Measurements from ENCODE around the gene TERT. TPM values are rescaled to one million over a fixed set of nuclear protein-coding genes. Genes with fewer than 3 reads are reported as not detected.
A peak's percentile ranks its signal among the peaks of the same experiment; 100 is the strongest.
"Not testable (repeated sequence)": the region's sequence is repeated elsewhere in the genome, so short reads cannot be mapped to it uniquely, and the experiment has no call there.

Gene TERT
- total RNA-seq, 3 donors from 2014 or later = 9.5 to 16.7 (median 10.5) TPM

GRCh38 chr5:1298723-1299510 is 4.0 kb upstream of the TERT start:
- H3K36me3 Mint-ChIP-seq (ENCODE audit: insufficient read depth) = no peaks in the 10 kb centered on the region
- ATAC-seq (no peak), DNase-seq (no peak)
- H3K9me3 Mint-ChIP-seq = no peaks in the 10 kb centered on the region
- H3K27me3 Mint-ChIP-seq (ENCODE audit: low read depth) = no peaks in the 10 kb centered on the region
- H3K4me1 Mint-ChIP-seq (ENCODE audit: low read depth) = peaks cover 5% of the 10 kb centered on the region
- H3K4me3 Mint-ChIP-seq = no peak overlapping the region

- ATAC-seq (no peak), DNase-seq (no peak)
- no peaks in the 10 kb centered on the region for H3K36me3 Mint-ChIP-seq (ENCODE audit: insufficient read depth)
- peaks cover 2% of the 10 kb centered on the region for H3K27me3 Mint-ChIP-seq (ENCODE audit: low read depth)
- H3K4me3 Mint-ChIP-seq = no peak overlapping the region
- H3K4me1 Mint-ChIP-seq (ENCODE audit: low read depth) = peaks cover 9% of the 10 kb centered on the region
- H3K9me3 Mint-ChIP-seq = no peaks in the 10 kb centered on the region
Observed at GRCh38 chr5:1298067-1298551, 3.2 kb upstream of the TERT start.

GRCh38 chr5:1297243-1297642 is 2.4 kb upstream of the TERT start:
- H3K4me1 Mint-ChIP-seq (ENCODE audit: low read depth) = peaks cover 9% of the 10 kb centered on the region

GRCh38 chr5:1295650-1296037 is 776 bp upstream of the TERT start:
- no peak for ATAC-seq
- DNase-seq = no peak
- no peaks in the 10 kb centered on the region for H3K9me3 Mint-ChIP-seq
- H3K4me1 Mint-ChIP-seq (ENCODE audit: low read depth) = peaks cover 9% of the 10 kb centered on the region
- peak overlapping the region; percentile 67 for H3K4me3 Mint-ChIP-seq
- peaks cover 2% of the 10 kb centered on the region for H3K27me3 Mint-ChIP-seq (ENCODE audit: low read depth)
- no peaks in the 10 kb centered on the region for H3K36me3 Mint-ChIP-seq (ENCODE audit: insufficient read depth)

More at GRCh38 chr5:1297243-1297642, 2.4 kb upstream of the TERT start:
- peaks cover 2% of the 10 kb centered on the region for H3K27me3 Mint-ChIP-seq (ENCODE audit: low read depth)
- no peak for DNase-seq
- ATAC-seq = no peak
- H3K9me3 Mint-ChIP-seq = no peaks in the 10 kb centered on the region
- H3K36me3 Mint-ChIP-seq (ENCODE audit: insufficient read depth) = no peaks in the 10 kb centered on the region
- H3K4me3 Mint-ChIP-seq = no peak overlapping the region

GRCh38 chr5:1294206-1294834 is 548 bp downstream of the TERT start:
- DNase-seq = no peak
- H3K36me3 Mint-ChIP-seq (ENCODE audit: insufficient read depth) = no peaks in the 10 kb centered on the region
- no peaks in the 10 kb centered on the region for H3K9me3 Mint-ChIP-seq

GRCh38 chr5:1293416-1294205 is 1.3 kb downstream of the TERT start:
- no peak for ATAC-seq

More at GRCh38 chr5:1294206-1294834, 548 bp downstream of the TERT start:
- ATAC-seq = peak; percentile 25 to 39
- peaks cover 2% of the 10 kb centered on the region for H3K27me3 Mint-ChIP-seq (ENCODE audit: low read depth)
- H3K4me1 Mint-ChIP-seq (ENCODE audit: low read depth) = peaks cover 9% of the 10 kb centered on the region
- H3K4me3 Mint-ChIP-seq = peak overlapping the region; percentile 26

GRCh38 chr5:1292846-1293415 is 1.9 kb downstream of the TERT start:
- H3K4me3 Mint-ChIP-seq = no peak overlapping the region
- no peaks in the 10 kb centered on the region for H3K36me3 Mint-ChIP-seq (ENCODE audit: insufficient read depth)
- H3K27me3 Mint-ChIP-seq (ENCODE audit: low read depth) = peaks cover 7% of the 10 kb centered on the region
- peaks cover 9% of the 10 kb centered on the region for H3K4me1 Mint-ChIP-seq (ENCODE audit: low read depth)
- DNase-seq = no peak
- no peak for ATAC-seq
- H3K9me3 Mint-ChIP-seq = peaks cover 3% of the 10 kb centered on the region

More at GRCh38 chr5:1293416-1294205, 1.3 kb downstream of the TERT start:
- Mint-ChIP-seq H3K9me3 (no peaks in the 10 kb centered on the region), H3K4me1 (ENCODE audit: low read depth) (peaks cover 9% of the 10 kb centered on the region), H3K36me3 (ENCODE audit: insufficient read depth) (no peaks in the 10 kb centered on the region), H3K27me3 (ENCODE audit: low read depth) (peaks cover 3% of the 10 kb centered on the region), H3K4me3 (peak overlapping the region; percentile 24)
- no peak for DNase-seq

- ATAC-seq (no peak), DNase-seq (no peak)
- H3K4me1 Mint-ChIP-seq (ENCODE audit: low read depth) = peaks cover 9% of the 10 kb centered on the region
- H3K36me3 Mint-ChIP-seq (ENCODE audit: insufficient read depth) = no peaks in the 10 kb centered on the region
- H3K9me3 Mint-ChIP-seq = peaks cover 3% of the 10 kb centered on the region
- H3K4me3 Mint-ChIP-seq = no peak overlapping the region
- H3K27me3 Mint-ChIP-seq (ENCODE audit: low read depth) = peaks cover 7% of the 10 kb centered on the region
Observed at GRCh38 chr5:1292139-1292538, 2.7 kb downstream of the TERT start.

GRCh38 chr5:1291611-1292080 is 3.2 kb downstream of the TERT start:
- no peak for ATAC-seq
- Mint-ChIP-seq H3K36me3 (ENCODE audit: insufficient read depth) (no peaks in the 10 kb centered on the region), H3K4me1 (ENCODE audit: low read depth) (peaks cover 9% of the 10 kb centered on the region), H3K4me3 (no peak overlapping the region), H3K9me3 (peaks cover 3% of the 10 kb centered on the region), H3K27me3 (ENCODE audit: low read depth) (peaks cover 7% of the 10 kb centered on the region)
- DNase-seq = no peak

- not testable (repeated sequence) for H3K4me1 Mint-ChIP-seq (ENCODE audit: low read depth); ATAC-seq; H3K27me3 Mint-ChIP-seq (ENCODE audit: low read depth); H3K9me3 Mint-ChIP-seq; DNase-seq; H3K4me3 Mint-ChIP-seq; H3K36me3 Mint-ChIP-seq (ENCODE audit: insufficient read depth)
Observed at GRCh38 chr5:1290956-1291355, 3.9 kb downstream of the TERT start.

GRCh38 chr5:1289559-1289958 is 5.3 kb downstream of the TERT start:
- ATAC-seq; H3K9me3 Mint-ChIP-seq; H3K4me3 Mint-ChIP-seq; H3K36me3 Mint-ChIP-seq (ENCODE audit: insufficient read depth); H3K4me1 Mint-ChIP-seq (ENCODE audit: low read depth); DNase-seq; H3K27me3 Mint-ChIP-seq (ENCODE audit: low read depth): not testable (repeated sequence)

GRCh38 chr5:1288439-1289335 is 6.2 kb downstream of the TERT start:
- H3K9me3 Mint-ChIP-seq = peaks cover 3% of the 10 kb centered on the region
- H3K36me3 Mint-ChIP-seq (ENCODE audit: insufficient read depth) = no peaks in the 10 kb centered on the region

GRCh38 chr5:1285883-1286291 is 9.0 kb downstream of the TERT start:
- no peak overlapping the region for H3K4me3 Mint-ChIP-seq
- no peak for ATAC-seq
- peaks cover 3% of the 10 kb centered on the region for H3K9me3 Mint-ChIP-seq
- no peak for DNase-seq
- no peaks in the 10 kb centered on the region for H3K4me1 Mint-ChIP-seq (ENCODE audit: low read depth)
- H3K27me3 Mint-ChIP-seq (ENCODE audit: low read depth) = peaks cover 5% of the 10 kb centered on the region
- H3K36me3 Mint-ChIP-seq (ENCODE audit: insufficient read depth) = no peaks in the 10 kb centered on the region

More at GRCh38 chr5:1288439-1289335, 6.2 kb downstream of the TERT start:
- H3K4me1 Mint-ChIP-seq (ENCODE audit: low read depth) = peaks cover 3% of the 10 kb centered on the region
- no peak for DNase-seq
- H3K4me3 Mint-ChIP-seq = no peak overlapping the region
- ATAC-seq = no peak
- H3K27me3 Mint-ChIP-seq (ENCODE audit: low read depth) = peaks cover 7% of the 10 kb centered on the region
